Measurements from ENCODE around the gene MORF4L2. TPM values are rescaled to one million over a fixed set of nuclear protein-coding genes. Genes with fewer than 3 reads are reported as not detected.

MORF4L2 gene
- total and polyA plus RNA-seq, 4 donors: 90.9 to 366 (median 175) TPM

GRCh38 chrX:103628386-103629317 lies 57.8 kb downstream of the MORF4L2 start, which contains the start of gene TCEAL1:
TCEAL1 (plus strand) TSS chrX:103628975; CDS start chrX:103629917, 942 bp downstream.
- H3K4me1 ChIP-seq (ENCODE audit: control insufficient read depth in 4 of 4, insufficient read depth in 4 of 4, low read length in 3 of 4): peaks cover 0 to 6% (median 4%) of the 10 kb centered on the region in 4 donors
- WGBS: 3% methylated on average over 32 of the region's 32 CpGs
- H3K9me3 ChIP-seq (ENCODE audit: control insufficient read depth in 4 of 4, low read length in 3 of 4): no peaks in the 10 kb centered on the region
- H3K27ac ChIP-seq (ENCODE audit: low read depth in 1 of 2, low read length in 2 of 2): peak within 1 kb of the TSS; percentile 78 to 90
- DNase-seq (ENCODE audit: low spot score): peak; percentile 51
- peak within 1 kb of the TSS; percentile 66 to 90 for H3K9ac ChIP-seq (ENCODE audit: low read depth in 1 of 2, low read length in 2 of 2)
- peaks cover 0 to 2% (median 0%) of the 10 kb centered on the region in 4 donors for H3K27me3 ChIP-seq (ENCODE audit: control insufficient read depth in 4 of 4, insufficient read depth in 4 of 4, low read length in 3 of 4)
- no peaks in the 10 kb centered on the region for H3K36me3 ChIP-seq (ENCODE audit: control insufficient read depth in 4 of 4, insufficient read depth in 3 of 4, low read depth in 1 of 4, low read length in 3 of 4)
- peak within 1 kb of the TSS; percentile 50 to 66 (median 65) for H3K4me3 ChIP-seq (ENCODE audit: low read depth in 1 of 3, low read length in 3 of 3)
- no peak for TF ChIP-seq RXRA (IDR thresholded peaks at IDR 0.05)
- no peak for TF ChIP-seq SP1 (IDR thresholded peaks at IDR 0.05)
- TF ChIP-seq, protein P1, sequence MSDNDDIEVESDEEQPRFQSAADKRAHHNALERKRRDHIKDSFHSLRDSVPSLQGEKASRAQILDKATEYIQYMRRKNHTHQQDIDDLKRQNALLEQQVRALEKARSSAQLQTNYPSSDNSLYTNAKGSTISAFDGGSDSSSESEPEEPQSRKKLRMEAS (IDR thresholded peaks at IDR 0.05): peak; percentile 39
- TF ChIP-seq FOXA1 (IDR thresholded peaks at IDR 0.05): no peak
- TF ChIP-seq GABPA (IDR thresholded peaks at IDR 0.05 in 1 of 2, conservative IDR thresholded peaks at IDR 0.05 in 1 of 2): no peak
- TF ChIP-seq HNF4G (IDR thresholded peaks at IDR 0.05): no peak
- no peak for TF ChIP-seq NR2F2 (IDR thresholded peaks at IDR 0.05)
- TF ChIP-seq EGR1 (IDR thresholded peaks at IDR 0.05; ENCODE audit: low read depth in 2 of 2): peak in 1 of 2 donors; percentile 13
- TF ChIP-seq, protein P2, sequence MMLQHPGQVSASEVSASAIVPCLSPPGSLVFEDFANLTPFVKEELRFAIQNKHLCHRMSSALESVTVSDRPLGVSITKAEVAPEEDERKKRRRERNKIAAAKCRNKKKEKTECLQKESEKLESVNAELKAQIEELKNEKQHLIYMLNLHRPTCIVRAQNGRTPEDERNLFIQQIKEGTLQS (IDR thresholded peaks at IDR 0.05): no peak
- TF ChIP-seq, protein P3, sequence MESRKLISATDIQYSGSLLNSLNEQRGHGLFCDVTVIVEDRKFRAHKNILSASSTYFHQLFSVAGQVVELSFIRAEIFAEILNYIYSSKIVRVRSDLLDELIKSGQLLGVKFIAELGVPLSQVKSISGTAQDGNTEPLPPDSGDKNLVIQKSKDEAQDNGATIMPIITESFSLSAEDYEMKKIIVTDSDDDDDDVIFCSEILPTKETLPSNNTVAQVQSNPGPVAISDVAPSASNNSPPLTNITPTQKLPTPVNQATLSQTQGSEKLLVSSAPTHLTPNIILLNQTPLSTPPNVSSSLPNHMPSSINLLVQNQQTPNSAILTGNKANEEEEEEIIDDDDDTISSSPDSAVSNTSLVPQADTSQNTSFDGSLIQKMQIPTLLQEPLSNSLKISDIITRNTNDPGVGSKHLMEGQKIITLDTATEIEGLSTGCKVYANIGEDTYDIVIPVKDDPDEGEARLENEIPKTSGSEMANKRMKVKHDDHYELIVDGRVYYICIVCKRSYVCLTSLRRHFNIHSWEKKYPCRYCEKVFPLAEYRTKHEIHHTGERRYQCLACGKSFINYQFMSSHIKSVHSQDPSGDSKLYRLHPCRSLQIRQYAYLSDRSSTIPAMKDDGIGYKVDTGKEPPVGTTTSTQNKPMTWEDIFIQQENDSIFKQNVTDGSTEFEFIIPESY (IDR thresholded peaks at IDR 0.05): no peak
- no peak for TF ChIP-seq RAD21 (IDR thresholded peaks at IDR 0.05)
- TF ChIP-seq FOXA2 (IDR thresholded peaks at IDR 0.05): no peak
- TF ChIP-seq JUND (IDR thresholded peaks at IDR 0.05): no peak
- TF ChIP-seq TAF1 (conservative IDR thresholded peaks at IDR 0.05): no peak
- TF ChIP-seq, protein P4, sequence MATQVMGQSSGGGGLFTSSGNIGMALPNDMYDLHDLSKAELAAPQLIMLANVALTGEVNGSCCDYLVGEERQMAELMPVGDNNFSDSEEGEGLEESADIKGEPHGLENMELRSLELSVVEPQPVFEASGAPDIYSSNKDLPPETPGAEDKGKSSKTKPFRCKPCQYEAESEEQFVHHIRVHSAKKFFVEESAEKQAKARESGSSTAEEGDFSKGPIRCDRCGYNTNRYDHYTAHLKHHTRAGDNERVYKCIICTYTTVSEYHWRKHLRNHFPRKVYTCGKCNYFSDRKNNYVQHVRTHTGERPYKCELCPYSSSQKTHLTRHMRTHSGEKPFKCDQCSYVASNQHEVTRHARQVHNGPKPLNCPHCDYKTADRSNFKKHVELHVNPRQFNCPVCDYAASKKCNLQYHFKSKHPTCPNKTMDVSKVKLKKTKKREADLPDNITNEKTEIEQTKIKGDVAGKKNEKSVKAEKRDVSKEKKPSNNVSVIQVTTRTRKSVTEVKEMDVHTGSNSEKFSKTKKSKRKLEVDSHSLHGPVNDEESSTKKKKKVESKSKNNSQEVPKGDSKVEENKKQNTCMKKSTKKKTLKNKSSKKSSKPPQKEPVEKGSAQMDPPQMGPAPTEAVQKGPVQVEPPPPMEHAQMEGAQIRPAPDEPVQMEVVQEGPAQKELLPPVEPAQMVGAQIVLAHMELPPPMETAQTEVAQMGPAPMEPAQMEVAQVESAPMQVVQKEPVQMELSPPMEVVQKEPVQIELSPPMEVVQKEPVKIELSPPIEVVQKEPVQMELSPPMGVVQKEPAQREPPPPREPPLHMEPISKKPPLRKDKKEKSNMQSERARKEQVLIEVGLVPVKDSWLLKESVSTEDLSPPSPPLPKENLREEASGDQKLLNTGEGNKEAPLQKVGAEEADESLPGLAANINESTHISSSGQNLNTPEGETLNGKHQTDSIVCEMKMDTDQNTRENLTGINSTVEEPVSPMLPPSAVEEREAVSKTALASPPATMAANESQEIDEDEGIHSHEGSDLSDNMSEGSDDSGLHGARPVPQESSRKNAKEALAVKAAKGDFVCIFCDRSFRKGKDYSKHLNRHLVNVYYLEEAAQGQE (IDR thresholded peaks at IDR 0.05): peak; percentile 47
- TF ChIP-seq HNF4A (conservative IDR thresholded peaks at IDR 0.05): peak in 1 of 2 donors; percentile 40
- TF ChIP-seq CTCF (IDR thresholded peaks at IDR 0.05; ENCODE audit: low read depth, low read length, missing input control): no peak

All from liver (tissue), 9 donors.